SW 1271 (cell line): Measurements from ENCODE around the gene MVB12B.

Source experiments
- DNase-seq, 2 experiments: peaks; one replicate each; lab custom pipeline; 2025; lab: John Stamatoyannopoulos, UW

MVB12B gene

GRCh38 chr9:126408004-126408403, 81.4 kb downstream of the MVB12B start:
- DNase-seq: no peak

GRCh38 chr9:126410229-126410628, 83.6 kb downstream of the MVB12B start:
- no peak for DNase-seq

GRCh38 chr9:126411225-126411947, 84.8 kb downstream of the MVB12B start:
- no peak for DNase-seq

DNA sequence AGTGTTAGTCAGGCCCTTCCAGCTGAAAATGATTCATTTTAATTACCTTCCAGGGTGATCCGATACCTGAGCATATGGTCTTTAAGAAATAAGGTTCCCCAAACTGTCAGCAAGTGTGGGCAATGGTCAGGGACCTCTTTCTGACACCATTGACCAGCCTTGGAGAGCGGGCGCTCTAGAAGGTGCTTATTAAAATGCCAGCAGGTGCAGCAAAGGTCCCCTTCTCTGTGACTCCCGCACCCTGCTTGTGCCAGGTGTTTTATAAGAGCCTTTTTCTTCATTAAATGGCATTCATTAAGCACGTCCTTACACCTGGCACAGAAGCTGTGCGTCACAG, 85.3 kb downstream of the MVB12B start:
- DNase-seq: no peak

DNA sequence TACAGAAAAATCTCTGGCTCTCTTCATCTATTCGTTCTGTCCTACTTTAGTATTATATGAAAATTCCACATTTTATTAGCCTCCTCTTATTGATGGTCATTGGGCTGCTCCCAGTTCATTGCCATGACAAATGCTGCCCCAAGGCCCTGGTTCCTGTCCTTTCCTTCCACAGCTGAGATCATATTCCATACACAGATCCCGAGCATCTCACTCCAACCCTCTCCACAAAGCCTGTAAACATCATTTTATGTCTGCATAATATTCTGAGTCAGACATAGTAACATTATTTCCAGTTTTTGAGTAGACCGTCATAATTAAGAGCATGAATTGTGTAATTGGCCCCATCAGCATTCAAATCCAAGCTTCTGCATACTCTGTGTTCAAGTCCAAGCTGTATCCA, 86.3 kb downstream of the MVB12B start:
- DNase-seq: no peak

DNA sequence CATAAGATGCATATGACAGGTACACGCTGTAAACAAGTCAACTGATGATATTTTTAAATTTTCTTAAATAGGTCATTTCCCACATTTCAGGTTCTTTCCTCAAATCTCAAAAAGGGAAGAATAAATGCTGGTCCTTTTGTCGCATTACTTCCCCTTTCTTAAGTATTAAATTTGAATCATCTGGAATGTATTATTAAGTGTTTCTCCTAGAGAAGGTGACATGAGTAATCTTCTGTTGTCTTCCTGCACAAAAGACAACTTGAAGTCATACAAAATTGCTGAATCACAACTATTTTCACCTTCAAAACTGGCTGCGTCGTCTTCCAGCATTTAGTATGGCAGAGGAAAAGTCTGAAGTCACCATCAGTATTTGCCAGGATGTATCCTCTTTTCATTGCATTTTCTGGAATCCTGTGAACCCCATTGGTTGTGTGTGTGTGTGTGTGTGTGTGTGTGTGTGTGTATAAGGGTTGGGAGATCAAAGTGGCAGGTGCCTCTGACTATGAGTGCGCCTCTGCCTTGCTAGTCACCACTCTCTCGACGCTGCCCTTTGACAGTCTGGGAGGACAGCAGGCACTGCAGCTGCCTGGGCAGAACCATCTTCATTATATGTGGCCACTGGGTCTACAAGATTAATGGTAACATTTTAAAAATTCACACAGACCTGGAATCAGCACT, 86.9 kb downstream of the MVB12B start:
- no peak for DNase-seq

DNA sequence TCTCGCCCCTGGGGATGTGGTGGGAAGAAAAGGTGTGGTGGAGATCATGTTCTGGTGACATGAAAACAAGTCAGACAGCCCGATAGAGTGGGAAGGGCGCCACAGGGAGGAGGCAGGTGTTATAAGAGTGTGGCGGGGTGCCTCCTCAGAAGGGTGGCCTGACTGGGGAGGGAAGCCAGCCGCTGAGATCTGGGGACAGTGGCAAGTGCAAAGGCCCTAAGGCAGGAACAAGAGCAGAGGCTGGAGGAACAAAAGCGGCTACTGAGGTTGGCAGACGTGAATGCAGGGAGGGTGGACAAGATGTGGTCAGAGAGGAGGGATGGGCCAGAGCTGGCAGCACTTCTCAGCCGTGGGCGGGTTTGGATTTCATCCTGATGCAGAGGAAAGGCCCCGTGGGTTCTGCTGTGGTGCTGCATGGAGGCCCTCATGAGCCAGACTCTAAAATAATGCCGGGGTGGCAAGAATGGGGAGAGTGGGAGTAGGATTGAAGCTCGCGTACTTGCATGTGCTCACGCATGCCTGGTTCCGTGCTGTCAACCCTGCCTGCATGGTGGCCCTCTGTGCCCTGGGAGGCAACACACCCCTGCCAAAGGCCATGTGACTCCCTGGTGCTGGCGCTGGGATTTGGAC, 89.2 kb downstream of the MVB12B start:
- DNase-seq: no peak

DNA sequence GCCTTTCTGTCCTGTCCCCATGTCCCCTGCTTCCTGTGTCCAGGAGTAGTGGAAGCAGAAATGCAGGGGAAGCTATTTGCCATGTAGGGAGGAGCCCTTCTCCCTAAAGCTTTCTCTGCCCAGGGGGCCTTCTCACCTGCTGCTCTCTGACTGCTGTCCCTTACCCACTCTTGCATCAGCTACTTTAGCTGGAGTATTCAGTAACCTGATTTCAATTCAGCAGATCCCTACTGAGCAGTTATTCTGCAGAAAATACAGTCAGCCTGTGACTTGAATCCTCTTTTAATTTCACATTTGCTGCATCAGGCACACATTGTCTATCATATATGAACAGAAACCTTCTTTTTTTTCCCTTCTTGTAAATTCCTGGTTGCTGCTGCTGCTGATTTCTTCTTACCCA, 90.4 kb downstream of the MVB12B start:
- DNase-seq: no peak

DNA sequence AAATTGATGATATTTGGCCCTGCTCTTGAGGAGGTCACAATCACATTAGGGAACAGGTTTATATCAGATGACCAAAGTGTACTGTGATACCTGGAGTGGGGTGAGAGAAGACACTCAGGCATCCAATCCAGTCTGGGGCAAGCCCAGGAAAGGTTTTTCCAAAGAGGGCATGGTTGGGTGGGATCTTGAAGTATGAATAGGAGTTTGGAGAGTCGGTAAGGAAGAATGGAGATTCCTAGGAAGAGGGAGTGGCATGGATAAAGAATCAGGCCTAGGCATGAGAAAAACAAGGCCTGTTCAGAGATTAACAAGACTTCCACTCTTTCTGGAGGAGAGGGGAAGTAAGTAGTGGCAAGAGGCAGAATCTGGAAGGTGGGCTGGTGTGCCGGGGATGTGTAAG, 91.1 kb downstream of the MVB12B start:
- DNase-seq: no peak

GRCh38 chr9:126418608-126419007, 92.0 kb downstream of the MVB12B start:
- no peak for DNase-seq

DNA sequence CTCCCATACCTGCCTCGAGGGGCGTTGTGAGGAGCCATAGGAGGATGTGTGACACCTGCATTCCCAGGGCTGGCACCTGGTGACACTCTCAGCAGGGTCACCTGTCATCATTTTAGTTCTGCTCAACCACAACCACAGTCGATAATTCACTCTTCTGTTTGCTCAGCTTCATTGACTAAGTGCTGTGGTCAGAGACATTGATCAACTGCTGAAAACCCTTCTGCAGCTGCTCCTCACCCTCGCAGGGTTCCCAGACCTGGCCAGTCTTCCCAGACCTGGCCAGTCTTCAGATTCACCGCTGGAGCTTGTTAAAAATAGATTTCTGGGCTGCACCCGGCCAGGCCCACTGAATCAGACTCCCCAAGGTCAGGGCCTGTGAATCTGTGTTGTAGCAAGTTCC, 92.8 kb downstream of the MVB12B start:
- no peak for DNase-seq

- no peak for DNase-seq
These were observed 93.5 kb downstream of the MVB12B start for GRCh38 chr9:126420135-126420534.

DNA sequence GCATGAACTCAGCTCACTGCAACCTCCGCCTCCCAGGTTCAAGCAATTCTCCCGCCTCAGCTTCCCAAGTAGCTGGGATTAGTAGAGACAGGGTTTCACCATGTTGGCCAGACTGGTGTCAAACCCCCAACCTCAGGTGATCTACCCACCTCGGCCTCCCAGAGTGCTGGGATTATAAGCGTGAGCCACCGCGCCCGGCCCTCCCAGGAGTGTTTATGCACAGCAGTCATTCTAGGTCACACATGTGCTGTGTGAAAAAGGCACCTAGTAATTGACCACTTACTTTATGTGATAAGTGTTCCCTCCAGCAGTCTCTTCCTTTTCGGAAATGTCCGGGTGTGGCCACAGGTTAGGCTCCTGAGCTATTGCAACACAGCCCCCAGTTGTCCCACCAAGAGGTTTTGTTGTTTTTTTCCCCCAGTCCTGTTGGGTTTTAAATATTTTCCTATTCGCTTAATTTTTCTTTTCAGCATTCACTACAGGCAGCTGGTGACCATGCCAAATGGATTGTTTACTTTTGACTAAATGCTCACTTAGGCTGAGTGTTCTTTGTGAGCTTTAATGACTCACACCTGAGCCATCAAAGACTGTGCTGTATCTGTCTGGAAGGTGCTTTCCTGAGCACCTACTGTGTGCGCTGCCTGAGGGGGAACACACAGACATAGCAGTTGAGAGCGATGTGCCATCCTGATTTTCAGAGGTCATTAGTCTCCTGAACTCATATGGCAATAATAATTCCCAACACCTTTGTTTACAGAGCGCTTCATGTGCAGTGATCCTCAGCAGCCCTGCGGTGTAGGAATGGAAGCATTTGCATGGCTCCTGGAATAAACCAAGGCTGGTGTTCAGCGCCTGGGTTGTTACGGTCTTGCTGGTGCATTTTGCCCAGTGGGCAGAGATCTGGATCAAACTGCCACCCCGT, 94.3 kb downstream of the MVB12B start:
- no peak for DNase-seq

DNA sequence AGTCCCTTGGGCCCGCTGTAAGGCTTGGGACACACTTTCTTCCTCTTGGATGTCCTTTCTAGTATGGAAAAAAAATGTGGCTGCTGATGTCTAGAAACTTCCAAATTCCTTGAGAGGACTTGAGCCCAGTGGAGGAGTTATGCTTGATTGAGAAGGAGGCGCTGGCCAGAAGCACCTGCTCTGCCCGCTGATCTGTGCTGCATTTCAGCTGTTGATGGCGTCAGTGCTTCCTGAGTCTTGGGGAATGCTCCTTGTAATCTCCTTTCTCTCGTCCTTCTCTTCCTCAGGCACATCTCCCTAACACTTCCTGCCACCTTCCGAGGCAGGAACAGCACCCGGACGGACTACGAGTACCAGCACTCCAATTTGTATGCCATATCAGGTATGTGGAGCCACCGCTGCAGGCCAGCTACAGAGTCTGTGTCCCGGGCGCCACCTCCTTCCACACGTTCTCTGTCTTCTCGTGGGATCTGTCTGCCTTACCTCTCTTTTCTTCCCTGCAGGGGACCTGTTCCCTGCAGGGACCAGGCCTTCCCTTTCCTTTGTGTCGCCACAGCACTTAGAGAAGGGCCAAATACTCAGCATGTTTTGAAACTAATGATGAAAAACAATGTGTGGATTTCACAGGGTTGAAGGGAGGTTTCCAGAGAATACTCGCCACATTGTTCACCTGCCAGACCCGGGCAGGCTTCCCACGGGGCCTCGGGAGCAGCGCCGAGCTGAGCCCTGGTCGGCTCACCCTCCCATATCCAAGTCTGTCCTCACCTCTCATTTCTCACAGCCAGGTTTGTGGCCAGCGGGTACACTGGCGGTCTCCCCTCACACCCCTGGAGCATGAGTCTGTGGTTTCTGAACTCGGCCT, 95.2 kb downstream of the MVB12B start:
- no peak for DNase-seq

- DNase-seq: no peak
These were observed 96.7 kb downstream of the MVB12B start for GRCh38 chr9:126423142-126423915.

DNA sequence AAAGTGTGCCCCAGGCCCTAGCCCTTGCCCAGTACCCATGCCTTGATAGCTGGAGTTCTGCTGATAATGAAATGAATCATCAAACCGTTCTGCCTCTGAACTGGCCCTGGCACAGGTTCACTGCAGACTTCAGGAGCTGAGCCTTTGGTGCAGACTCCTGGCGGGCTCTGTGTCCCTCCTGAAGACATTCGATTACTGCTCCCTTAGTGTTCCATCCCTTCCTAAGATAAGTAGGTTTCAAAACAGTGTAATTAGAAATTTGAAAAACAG, 97.2 kb downstream of the MVB12B start:
- DNase-seq: no peak

GRCh38 chr9:126424511-126424910, 97.9 kb downstream of the MVB12B start:
- no peak for DNase-seq

DNA sequence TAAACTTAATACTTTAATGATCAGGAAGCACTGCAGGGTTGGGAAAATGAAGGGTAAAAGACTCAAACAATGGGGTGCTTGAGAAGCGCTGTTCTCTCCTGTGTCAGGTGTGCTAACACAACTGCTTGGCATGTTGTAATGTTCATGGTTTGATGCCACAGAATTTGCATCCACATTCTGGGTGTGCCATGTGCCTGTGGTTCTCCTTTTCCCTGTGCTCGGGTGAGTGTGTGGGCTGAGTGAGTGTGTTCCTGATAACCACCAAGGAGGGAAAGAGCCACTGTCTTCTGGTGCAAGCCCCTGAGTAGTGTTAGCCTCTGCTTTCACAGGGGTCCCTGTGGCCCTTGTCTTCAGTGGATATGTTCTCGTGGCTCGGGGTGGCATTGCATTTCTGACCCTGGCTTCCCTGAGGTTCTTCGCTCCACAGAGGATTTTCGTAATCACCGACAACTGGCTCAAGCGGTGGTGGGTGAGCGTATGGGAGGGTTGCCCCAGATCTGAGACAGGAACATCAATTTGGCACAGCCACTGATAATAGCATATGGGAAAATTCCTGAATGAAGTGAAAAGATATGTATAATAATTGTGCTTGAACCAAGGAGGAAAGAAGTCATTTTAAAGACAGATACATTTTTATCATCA, 102.0 kb downstream of the MVB12B start:
- no peak for DNase-seq

DNA sequence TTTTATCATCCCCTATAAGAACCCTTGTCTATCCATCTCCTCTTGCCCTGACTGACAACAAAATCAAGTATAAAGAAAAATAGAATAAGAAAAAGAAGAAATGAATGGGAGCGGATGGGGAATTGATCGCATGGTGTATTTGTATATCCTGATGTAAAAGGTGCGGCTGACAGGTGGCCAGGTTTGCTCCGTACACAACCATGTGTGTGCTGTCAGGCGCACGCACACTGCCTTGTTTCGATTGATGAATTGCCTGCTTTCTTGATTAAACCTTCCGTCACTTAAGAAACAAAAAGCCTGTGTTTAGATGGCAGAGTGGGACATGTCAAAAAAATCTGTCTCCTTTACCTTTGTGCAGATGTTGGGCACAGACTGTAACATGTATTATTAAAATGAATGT, 102.6 kb downstream of the MVB12B start:
- no peak for DNase-seq

DNA sequence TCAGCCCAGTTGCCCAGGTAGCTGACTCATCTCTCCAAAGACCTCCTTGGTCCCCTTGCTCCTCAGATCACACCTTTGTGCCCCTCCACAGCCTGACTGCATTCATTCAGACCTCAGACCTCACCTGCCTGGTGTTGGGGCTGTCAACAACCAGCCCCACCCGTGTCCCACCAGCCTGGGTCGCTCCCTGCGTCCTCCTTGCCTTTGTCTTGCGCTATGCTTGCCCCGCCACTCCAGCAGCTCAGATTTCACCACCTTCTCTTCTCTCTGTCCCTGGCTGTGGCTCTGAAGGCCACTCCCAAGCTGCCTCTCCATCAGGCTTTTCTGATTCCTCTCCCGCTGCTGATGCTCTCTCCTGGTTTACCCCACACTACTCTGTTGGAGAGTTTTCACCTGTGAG, 103.5 kb downstream of the MVB12B start:
- DNase-seq: no peak
